Measurements from ENCODE around the gene ZIC1.

GRCh38 chr3:147408188-147409100, 721 bp upstream of the ZIC1 start:
- no peak for TF ChIP-seq TAF1 (CRISPR knock-in tag; IDR thresholded peaks at IDR 0.05)
- no peak for TF ChIP-seq MEIS2 (CRISPR knock-in tag; IDR thresholded peaks at IDR 0.05)
- no peak for TF ChIP-seq TBX3 (IDR thresholded peaks at IDR 0.05; ENCODE audit: borderline replicate concordance)
